Right lobe of liver (tissue), 4 donors: ENCODE results near the gene SELENOI.

Experiments used
- POLR2A ChIP-seq: fragments of 450-650 bp; IDR thresholded peaks from one replicate; pipeline ENCODE4 v1.6.1; 2017; ENCODE audit warnings: antibody characterized with exemption, mild to moderate bottlenecking
- TF ChIP-seq, protein P1 (sequence below), 4 donors: fragments of 200-600 bp in 3 of 4; fragments of 450-650 bp in 1 of 4; IDR thresholded peaks; one replicate each; pipeline versions ENCODE4 v1.5.1 to v1.8.0; 2016 to 2022; ENCODE audit warnings: antibody characterized with exemption in 4 of 4, mild to moderate bottlenecking in 2 of 4
- donor health status: DM: no; HTN: no; CAD: no.
- donor health status: DM: no; HTN: no; CAD: no.
- donor health status: DM: no; HTN: yes; CAD: no.

GRCh38 chr2:26336719-26337118, 9.2 kb upstream of the SELENOI start:
- TF ChIP-seq, protein P1, sequence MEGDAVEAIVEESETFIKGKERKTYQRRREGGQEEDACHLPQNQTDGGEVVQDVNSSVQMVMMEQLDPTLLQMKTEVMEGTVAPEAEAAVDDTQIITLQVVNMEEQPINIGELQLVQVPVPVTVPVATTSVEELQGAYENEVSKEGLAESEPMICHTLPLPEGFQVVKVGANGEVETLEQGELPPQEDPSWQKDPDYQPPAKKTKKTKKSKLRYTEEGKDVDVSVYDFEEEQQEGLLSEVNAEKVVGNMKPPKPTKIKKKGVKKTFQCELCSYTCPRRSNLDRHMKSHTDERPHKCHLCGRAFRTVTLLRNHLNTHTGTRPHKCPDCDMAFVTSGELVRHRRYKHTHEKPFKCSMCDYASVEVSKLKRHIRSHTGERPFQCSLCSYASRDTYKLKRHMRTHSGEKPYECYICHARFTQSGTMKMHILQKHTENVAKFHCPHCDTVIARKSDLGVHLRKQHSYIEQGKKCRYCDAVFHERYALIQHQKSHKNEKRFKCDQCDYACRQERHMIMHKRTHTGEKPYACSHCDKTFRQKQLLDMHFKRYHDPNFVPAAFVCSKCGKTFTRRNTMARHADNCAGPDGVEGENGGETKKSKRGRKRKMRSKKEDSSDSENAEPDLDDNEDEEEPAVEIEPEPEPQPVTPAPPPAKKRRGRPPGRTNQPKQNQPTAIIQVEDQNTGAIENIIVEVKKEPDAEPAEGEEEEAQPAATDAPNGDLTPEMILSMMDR (IDR thresholded peaks at IDR 0.05): no peak
- TF ChIP-seq POLR2A: no peak
